Osteocyte (in vitro differentiated cells): ENCODE data around the gene ELL. TPM values are rescaled to one million over a fixed set of nuclear protein-coding genes. Genes with fewer than 3 reads are reported as not detected.

Source experiments
- DNase-seq: peaks from one replicate; pipeline ENCODE4 v3.0.0; 2021; ENCODE audit warnings: mixed read lengths; ENCODE audit not compliant: unreplicated experiment; ENCODE audit errors: extremely low spot score
- H3K27ac Mint-ChIP-seq: one replicate; pipeline ENCODE4 v1.8.0; 2021; ENCODE audit warnings: mild to moderate bottlenecking, mixed read lengths; ENCODE audit not compliant: unreplicated experiment
- H3K27me3 Mint-ChIP-seq: one replicate; pipeline ENCODE4 v1.8.0; 2021; ENCODE audit warnings: mixed read lengths; ENCODE audit not compliant: unreplicated experiment
- H3K36me3 Mint-ChIP-seq: one replicate; pipeline ENCODE4 v1.8.0; 2021; ENCODE audit warnings: mixed read lengths; ENCODE audit not compliant: unreplicated experiment
- H3K4me1 Mint-ChIP-seq: one replicate; pipeline ENCODE4 v1.8.0; 2021; ENCODE audit warnings: mixed read lengths; ENCODE audit not compliant: unreplicated experiment
- H3K4me3 Mint-ChIP-seq: one replicate; pipeline ENCODE4 v1.8.0; 2021; ENCODE audit warnings: mild to moderate bottlenecking, moderate library complexity, mixed read lengths; ENCODE audit not compliant: unreplicated experiment
- H3K9me3 Mint-ChIP-seq: one replicate; pipeline ENCODE4 v1.8.0; 2021; ENCODE audit warnings: mixed read lengths; ENCODE audit not compliant: unreplicated experiment
- CTCF ChIP-seq: fragments of 200-600 bp; sonication (generic); IDR thresholded peaks from 2 replicates; pipeline ENCODE4 v1.5.0; 2021; ENCODE audit warnings: antibody characterized with exemption, mild to moderate bottlenecking, moderate library complexity
- total RNA-seq: library from RNA; stranded (reverse); gene quantifications from 2 replicates; pipeline ENCODE4 v1.2.1, GENCODE V29; 2021

Gene ELL
- total RNA-seq, 1 donor from 2014 or later, result 17.6 TPM

- H3K36me3 Mint-ChIP-seq, result no peaks in the 10 kb centered on the region
- no peak for DNase-seq
- no peak for TF ChIP-seq CTCF
- H3K27ac Mint-ChIP-seq, result no peak overlapping the region
- no peaks in the 10 kb centered on the region for H3K9me3 Mint-ChIP-seq
- peaks cover 49% of the 10 kb centered on the region for H3K4me1 Mint-ChIP-seq
- H3K27me3 Mint-ChIP-seq, result no peaks in the 10 kb centered on the region
- no peak overlapping the region for H3K4me3 Mint-ChIP-seq
These were observed 32.2 kb downstream of the ELL start for GRCh38 chr19:18489627-18490184.

- peak; percentile 35 for TF ChIP-seq CTCF
- no peak for DNase-seq
- no peaks in the 10 kb centered on the region for H3K9me3 Mint-ChIP-seq
- no peaks in the 10 kb centered on the region for H3K27me3 Mint-ChIP-seq
- no peaks in the 10 kb centered on the region for H3K36me3 Mint-ChIP-seq
- H3K27ac Mint-ChIP-seq, result no peak overlapping the region
- peaks cover 43% of the 10 kb centered on the region for H3K4me1 Mint-ChIP-seq
- H3K4me3 Mint-ChIP-seq, result no peak overlapping the region
These were observed 32.8 kb downstream of the ELL start for GRCh38 chr19:18488838-18489626.

GRCh38 chr19:18488403-18488723, 33.5 kb downstream of the ELL start:
- no peak overlapping the region for H3K4me3 Mint-ChIP-seq
- H3K36me3 Mint-ChIP-seq, result no peaks in the 10 kb centered on the region
- peaks cover 45% of the 10 kb centered on the region for H3K4me1 Mint-ChIP-seq
- peak overlapping the region; percentile 50 for H3K27ac Mint-ChIP-seq
- H3K9me3 Mint-ChIP-seq, result no peaks in the 10 kb centered on the region
- no peaks in the 10 kb centered on the region for H3K27me3 Mint-ChIP-seq
- TF ChIP-seq CTCF, result peak; percentile 29
- no peak for DNase-seq

- peak overlapping the region; percentile 50 for H3K27ac Mint-ChIP-seq
- peaks cover 50% of the 10 kb centered on the region for H3K4me1 Mint-ChIP-seq
- no peaks in the 10 kb centered on the region for H3K36me3 Mint-ChIP-seq
- no peaks in the 10 kb centered on the region for H3K9me3 Mint-ChIP-seq
- no peak for DNase-seq
- no peak overlapping the region for H3K4me3 Mint-ChIP-seq
- no peaks in the 10 kb centered on the region for H3K27me3 Mint-ChIP-seq
- TF ChIP-seq CTCF, result no peak
These were observed 34.1 kb downstream of the ELL start for GRCh38 chr19:18487576-18488402.

GRCh38 chr19:18486746-18487145, 35.1 kb downstream of the ELL start:
- Mint-ChIP-seq H3K27ac (peak overlapping the region; percentile 81), H3K4me1 (peaks cover 46% of the 10 kb centered on the region), H3K9me3 (no peaks in the 10 kb centered on the region), H3K4me3 (no peak overlapping the region), H3K27me3 (no peaks in the 10 kb centered on the region), H3K36me3 (no peaks in the 10 kb centered on the region)
- DNase-seq, result no peak
- no peak for TF ChIP-seq CTCF
